ENCODE measurements around the gene CLEC9A. TPM values are rescaled to one million over a fixed set of nuclear protein-coding genes. Genes with fewer than 3 reads are reported as not detected.

CLEC9A gene
- total RNA-seq, 2 donors from 2014 or later, result 0.47 TPM; not detected in 1

DNA sequence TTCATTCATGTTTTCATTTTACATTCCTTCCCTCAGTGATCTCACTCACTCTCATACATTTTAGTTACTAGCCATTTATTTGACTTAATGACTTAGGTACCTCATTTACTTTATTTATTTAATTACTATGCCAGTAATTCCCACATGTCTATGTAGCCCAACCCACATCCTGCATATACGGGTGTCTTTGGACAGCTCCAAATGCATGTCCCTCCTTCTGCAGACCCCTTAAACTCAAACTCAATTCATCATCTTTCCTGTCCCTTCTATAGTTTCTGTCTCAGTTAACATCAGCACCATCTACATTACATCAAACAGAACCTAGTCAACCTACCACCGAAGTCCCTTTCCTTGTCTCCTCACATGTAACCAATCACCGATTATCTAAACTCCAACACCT, 65.5 kb downstream of the CLEC9A start:
- TF ChIP-seq, protein P1, sequence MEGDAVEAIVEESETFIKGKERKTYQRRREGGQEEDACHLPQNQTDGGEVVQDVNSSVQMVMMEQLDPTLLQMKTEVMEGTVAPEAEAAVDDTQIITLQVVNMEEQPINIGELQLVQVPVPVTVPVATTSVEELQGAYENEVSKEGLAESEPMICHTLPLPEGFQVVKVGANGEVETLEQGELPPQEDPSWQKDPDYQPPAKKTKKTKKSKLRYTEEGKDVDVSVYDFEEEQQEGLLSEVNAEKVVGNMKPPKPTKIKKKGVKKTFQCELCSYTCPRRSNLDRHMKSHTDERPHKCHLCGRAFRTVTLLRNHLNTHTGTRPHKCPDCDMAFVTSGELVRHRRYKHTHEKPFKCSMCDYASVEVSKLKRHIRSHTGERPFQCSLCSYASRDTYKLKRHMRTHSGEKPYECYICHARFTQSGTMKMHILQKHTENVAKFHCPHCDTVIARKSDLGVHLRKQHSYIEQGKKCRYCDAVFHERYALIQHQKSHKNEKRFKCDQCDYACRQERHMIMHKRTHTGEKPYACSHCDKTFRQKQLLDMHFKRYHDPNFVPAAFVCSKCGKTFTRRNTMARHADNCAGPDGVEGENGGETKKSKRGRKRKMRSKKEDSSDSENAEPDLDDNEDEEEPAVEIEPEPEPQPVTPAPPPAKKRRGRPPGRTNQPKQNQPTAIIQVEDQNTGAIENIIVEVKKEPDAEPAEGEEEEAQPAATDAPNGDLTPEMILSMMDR (IDR thresholded peaks at IDR 0.05), result no peak
- Histone ChIP-seq H3K27me3 (no peaks in the 10 kb centered on the region), H3K4me1 (no peaks in the 10 kb centered on the region), H3K9me3 (no peaks in the 10 kb centered on the region), H3K36me3 (no peaks in the 10 kb centered on the region), H3K27ac (no peak overlapping the region), H3K9ac (ENCODE audit: low read depth in 2 of 2, low read length in 2 of 2) (no peak overlapping the region), H3K4me3 (no peak overlapping the region)
- no peak for DNase-seq
- intact Hi-C loops (cut with DNase I), result no loop called here

DNA sequence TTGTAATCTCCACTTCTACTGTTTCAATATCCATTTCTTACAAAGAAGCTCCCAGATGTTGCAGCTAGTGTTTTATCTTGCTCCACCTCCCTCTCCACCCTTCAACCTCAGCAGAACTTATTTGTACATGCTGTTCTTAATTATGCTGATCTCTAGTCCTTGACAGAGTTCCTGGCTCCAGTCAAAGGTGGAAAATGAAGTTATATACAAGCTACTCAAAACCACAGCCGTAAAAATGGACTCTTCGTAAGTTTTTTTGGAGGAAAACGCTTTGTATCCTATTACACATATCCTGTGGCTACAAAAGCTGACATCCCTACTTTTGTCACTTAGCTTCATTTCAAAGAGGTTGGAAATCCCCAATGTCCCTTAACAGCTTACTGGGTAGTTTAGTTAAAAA, 67.0 kb downstream of the CLEC9A start:
- Histone ChIP-seq H3K9me3 (no peaks in the 10 kb centered on the region), H3K4me1 (no peaks in the 10 kb centered on the region), H3K27ac (no peak overlapping the region), H3K4me3 (no peak overlapping the region), H3K27me3 (no peaks in the 10 kb centered on the region), H3K9ac (ENCODE audit: low read depth in 2 of 2, low read length in 2 of 2) (no peak overlapping the region), H3K36me3 (no peaks in the 10 kb centered on the region)
- DNase-seq, result no peak
- TF ChIP-seq, protein P1 (IDR thresholded peaks at IDR 0.05), result no peak
- intact Hi-C loops (cut with DNase I), result no loop called here

DNA sequence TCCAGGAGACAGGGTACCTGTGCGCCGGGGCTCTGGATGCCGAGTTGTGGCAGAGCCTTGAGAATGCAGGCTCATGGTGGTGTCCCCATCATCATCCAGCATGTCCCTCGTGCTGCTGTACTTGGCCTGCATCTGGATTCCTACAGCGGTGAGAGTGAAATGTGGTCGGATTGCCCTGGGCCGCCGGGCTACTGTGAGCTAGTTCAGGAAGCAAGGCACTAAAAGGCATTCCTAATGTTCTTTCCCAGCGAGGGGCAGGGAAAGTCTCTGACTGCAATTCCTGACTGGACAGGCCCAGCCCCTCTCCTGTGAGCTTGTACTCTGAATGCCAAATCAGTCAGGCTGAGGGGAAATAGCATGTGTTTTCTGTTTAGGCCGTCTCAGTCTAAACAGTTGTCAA, 68.3 kb downstream of the CLEC9A start, which contains the start of gene CLEC1A:
Gene CLEC1A, minus strand, starts transcription at position 195 of the 400 bp plus-strand sequence. Its CDS starts 63 bp downstream, at position 132.
- DNase-seq, result no peak
- no peaks in the 10 kb centered on the region for H3K36me3 ChIP-seq
- no peak within 1 kb of the TSS for H3K4me3 ChIP-seq
- H3K4me1 ChIP-seq, result no peaks in the 10 kb centered on the region
- intact Hi-C loops (cut with DNase I), result no loop called here
- no peaks in the 10 kb centered on the region for H3K9me3 ChIP-seq
- no peaks in the 10 kb centered on the region for H3K27me3 ChIP-seq
- H3K27ac ChIP-seq, result no peak within 1 kb of the TSS
- TF ChIP-seq, protein P1 (IDR thresholded peaks at IDR 0.05), result no peak
- no peak within 1 kb of the TSS for H3K9ac ChIP-seq (ENCODE audit: low read depth in 2 of 2, low read length in 2 of 2)

DNA sequence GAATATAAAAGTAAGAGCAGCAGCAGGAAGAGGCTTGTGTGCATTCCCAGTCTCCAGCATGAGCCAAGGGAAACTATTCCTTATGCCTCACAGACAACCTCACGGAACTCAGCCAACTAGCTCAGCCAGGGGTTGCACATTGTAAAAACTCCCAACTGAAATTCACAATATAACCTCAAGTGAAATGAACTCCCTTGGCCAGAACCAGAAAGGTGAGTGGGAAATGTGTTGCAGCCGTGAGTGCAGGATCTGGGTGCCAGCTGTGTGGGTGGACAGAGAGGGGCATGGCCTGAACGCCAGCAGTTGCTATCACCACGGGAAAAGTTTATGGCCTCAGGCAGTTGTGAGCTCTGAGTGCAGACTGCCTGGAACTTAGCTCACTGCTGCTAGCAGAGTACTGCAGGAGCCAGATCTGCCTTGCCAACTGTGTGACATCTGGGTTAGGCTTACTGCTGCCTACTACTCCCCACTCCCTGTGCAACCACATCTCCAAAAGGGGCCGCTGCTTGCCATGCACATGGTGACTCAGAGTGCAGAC, 70.6 kb downstream of the CLEC9A start:
- Histone ChIP-seq H3K27ac (no peak overlapping the region), H3K9ac (ENCODE audit: low read depth in 2 of 2, low read length in 2 of 2) (no peak overlapping the region), H3K4me3 (no peak overlapping the region), H3K27me3 (no peaks in the 10 kb centered on the region), H3K4me1 (no peaks in the 10 kb centered on the region), H3K36me3 (no peaks in the 10 kb centered on the region), H3K9me3 (no peaks in the 10 kb centered on the region)
- TF ChIP-seq, protein P1 (IDR thresholded peaks at IDR 0.05), result no peak
- no peak for DNase-seq
- intact Hi-C loops (cut with DNase I), result no loop called here

DNA sequence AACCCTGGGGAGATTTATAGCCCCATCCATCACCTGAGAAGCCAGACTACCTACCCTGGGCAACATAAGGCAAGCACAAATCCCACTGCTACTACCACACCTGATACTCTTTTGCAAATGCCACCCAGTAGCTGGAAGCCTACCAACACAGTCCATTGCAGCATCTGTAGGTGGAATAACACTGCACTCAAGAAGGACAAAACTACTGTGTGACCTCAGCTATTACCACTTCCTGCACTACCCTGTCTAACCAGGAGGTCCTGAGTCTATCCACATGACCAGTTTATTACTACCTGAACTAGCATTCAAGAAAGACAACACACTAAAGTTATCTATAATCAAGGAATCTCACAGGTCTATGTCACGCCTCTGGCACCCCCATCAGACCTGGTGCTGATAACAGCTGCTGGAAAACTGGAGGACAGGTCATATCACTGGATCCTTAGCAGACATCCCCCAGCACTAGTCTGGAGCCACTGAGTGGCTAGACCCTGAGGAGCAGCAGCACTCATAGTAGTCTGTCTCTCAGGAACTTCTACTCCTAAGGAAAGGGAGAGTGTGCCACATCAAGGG, 71.3 kb downstream of the CLEC9A start:
- TF ChIP-seq, protein P1 (IDR thresholded peaks at IDR 0.05), result no peak
- Histone ChIP-seq H3K9me3 (no peaks in the 10 kb centered on the region), H3K4me1 (no peaks in the 10 kb centered on the region), H3K27ac (no peak overlapping the region), H3K36me3 (no peaks in the 10 kb centered on the region), H3K27me3 (no peaks in the 10 kb centered on the region), H3K4me3 (no peak overlapping the region), H3K9ac (ENCODE audit: low read depth in 2 of 2, low read length in 2 of 2) (no peak overlapping the region)
- intact Hi-C loops (cut with DNase I), result no loop called here
- no peak for DNase-seq

Measured in colonic mucosa (tissue), 4 donors.